Left colon (tissue), 2 donors: ENCODE measurements around the gene TLCD3A. TPM values are rescaled to one million over a fixed set of nuclear protein-coding genes. Genes with fewer than 3 reads are reported as not detected.
"Not testable (repeated sequence)": the region's sequence is repeated elsewhere in the genome, so short reads cannot be mapped to it uniquely, and the experiment has no call there.

Source experiments
- ATAC-seq: fragments of 200-7000 bp; cut with Tn5 transposase; one replicate; pipeline ENCODE4 v1.9.1; 2020; ENCODE audit warnings: mild to moderate bottlenecking, moderate library complexity
- DNase-seq, 2 donors: peaks; one replicate each; pipeline ENCODE4 v3.0.0-alpha.2; 2020
- intact Hi-C, 2 donors: fragments of 100-400 bp; cut with DNase I in 1 of 2; cut with micrococcal nuclease in 1 of 2; formaldehyde crosslinking; loops; one replicate each; pipeline versions ENCODE4 v1.11.2 to v1.14.0; 2022; cut with DNase I, micrococcal nuclease
- total RNA-seq, 2 donors: library from RNA; stranded (reverse); fragmentation: NEBNext Ultra II Directional; extraction: Animal tissue kit (Norgen Biotek cat#: 25700); gene quantifications; one replicate each; pipeline ENCODE4 v1.2.1, GENCODE V29; 2021
- donor health status: DM: no; HTN: no; CAD: no.
- donor health status: DM: yes; HTN: yes; CAD: no.

TLCD3A gene
- total RNA-seq, 2 donors from 2014 or later: 11.3 to 15.1 TPM

DNA sequence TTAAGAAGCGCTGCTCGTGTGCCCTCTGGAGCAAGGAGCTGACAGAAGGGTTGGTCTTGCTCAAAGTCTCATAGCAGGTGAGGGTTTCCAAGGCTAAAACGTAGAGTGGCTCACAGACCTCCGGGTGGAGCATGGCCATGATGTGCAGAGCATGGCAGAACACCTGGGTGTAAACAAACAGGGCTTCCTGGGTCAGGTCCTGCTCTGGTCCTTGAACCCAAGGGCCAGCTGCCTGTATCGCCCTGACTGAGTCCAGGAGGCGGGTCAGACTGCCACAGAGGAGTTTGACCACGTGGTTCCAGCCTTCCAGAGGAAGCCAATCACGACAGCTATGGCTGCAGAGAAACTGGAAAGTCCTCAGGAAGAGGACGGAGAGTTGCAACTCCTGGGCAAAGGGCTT, 12.5 kb downstream of the TLCD3A start:
- ATAC-seq: no peak
- intact Hi-C loops: no loop called here
- no peak for DNase-seq

DNA sequence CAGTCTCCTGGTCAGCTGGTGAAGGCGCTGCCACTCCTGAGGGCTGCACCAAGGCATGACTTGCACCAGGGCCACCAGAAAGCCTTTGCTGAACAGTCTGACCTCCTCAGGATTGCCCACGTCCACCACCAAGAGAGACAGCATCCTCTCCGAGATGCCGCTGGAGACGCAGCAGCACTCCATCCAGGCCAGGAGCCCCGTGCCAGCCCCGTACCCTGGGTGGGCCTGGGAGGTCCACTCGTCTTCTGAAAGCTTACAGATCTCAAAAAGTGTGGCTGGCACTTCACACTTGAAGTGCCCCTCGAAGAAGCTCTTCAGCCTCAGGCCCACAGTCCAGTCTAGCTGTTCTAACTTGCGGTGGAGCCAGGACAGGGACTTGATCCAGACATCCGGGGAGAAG, 13.0 kb downstream of the TLCD3A start:
- DNase-seq (no peak), ATAC-seq (no peak)
- intact Hi-C loops: no loop called here

DNA sequence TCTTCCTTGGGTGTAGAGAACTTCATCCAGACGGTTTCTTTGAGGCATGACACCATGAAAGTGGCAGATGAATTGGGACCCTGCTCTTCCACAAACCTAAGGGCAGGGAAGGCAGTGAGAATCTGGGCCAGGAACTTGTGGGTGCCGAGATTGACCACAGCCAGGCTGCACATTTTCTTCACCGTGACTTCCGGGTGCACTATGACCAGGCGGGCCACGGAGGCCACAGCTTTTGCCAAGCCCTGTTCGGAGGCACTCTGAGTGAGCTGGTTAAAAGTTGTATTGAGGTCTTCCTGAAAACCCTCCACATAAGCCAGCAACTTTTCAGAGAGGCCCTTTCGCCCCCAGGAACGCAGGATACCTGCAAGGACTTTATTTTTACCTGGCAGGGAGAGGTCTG, 13.8 kb downstream of the TLCD3A start:
- intact Hi-C loops: no loop called here
- ATAC-seq (no peak), DNase-seq (no peak)

DNA sequence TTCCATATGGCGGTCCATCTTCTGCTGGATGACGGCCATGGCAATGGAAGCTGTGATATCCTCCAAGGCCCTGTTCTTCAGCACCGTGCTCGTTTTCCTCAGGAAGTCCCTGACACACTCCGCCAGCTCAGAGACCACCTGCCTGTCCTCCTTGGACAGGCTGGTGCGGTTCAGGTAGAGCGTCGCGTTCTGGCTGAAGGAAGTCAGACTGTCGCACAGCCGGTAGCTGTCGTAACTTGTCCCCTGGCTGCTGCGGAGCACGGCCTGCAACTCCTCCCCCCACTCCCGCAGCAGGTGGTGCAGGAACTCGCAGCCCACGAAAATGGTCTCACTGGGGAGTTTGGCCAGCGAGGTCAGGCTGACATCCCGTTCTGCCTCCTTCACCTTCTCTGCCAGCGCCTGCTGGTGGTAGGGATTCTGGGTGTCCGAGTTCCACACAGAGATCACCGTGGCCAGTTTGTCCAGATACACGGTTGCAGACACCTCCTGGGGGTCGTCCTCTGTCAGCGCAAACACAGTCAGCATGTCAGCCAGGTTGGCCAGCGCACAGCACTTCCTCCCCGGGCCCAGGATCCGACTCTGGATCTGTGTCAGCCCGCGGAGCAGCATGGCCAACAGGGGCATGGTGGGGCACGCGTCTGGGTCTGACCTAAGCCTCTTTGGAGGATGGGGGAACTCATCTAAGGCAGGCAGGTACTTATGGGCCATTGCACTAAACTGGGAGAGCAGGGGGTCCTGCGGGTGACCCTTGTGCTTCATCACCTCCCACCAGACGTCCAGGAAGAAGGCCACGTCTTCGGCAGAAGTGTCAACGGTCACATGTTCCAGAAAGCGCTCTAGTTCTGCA, 14.6 kb downstream of the TLCD3A start:
- DNase-seq: no peak

DNA sequence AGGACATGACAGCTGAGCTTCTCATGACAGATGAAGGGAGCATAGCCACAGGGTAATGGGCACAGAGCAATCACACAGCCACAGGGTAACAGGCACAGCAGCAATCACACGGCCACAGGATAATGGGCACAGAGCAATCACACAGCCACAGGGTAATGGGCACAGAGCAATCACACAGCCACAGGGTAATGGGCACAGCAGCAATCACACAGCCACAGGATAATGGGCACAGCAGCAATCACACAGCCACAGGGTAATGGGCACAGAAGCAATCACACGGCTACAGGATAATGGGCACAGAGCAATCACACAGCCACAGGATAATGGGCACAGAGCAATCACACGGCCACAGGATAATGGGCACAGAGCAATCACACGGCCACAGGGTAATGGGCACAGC, 16.2 kb downstream of the TLCD3A start:
- DNase-seq, intact Hi-C loops, ATAC-seq: not testable (repeated sequence)

More for the DNA sequence above, 14.6 kb downstream of the TLCD3A start:
- no peak for ATAC-seq
- intact Hi-C loops: no loop called here

DNA sequence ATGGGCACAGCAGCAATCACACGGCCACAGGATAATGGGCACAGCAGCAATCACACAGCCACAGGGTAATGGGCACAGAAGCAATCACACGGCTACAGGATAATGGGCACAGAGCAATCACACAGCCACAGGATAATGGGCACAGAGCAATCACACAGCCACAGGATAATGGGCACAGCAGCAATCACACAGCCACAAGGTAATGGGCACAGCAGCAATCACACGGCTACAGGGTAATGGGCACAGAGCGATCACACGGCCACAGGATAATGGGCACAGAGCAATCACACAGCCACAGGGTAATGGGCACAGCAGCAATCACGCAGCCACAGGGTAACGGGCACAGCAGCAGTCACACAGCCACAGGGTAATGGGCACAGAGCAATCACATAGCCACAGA, 17.0 kb downstream of the TLCD3A start:
- ATAC-seq, intact Hi-C loops, DNase-seq: not testable (repeated sequence)

DNA sequence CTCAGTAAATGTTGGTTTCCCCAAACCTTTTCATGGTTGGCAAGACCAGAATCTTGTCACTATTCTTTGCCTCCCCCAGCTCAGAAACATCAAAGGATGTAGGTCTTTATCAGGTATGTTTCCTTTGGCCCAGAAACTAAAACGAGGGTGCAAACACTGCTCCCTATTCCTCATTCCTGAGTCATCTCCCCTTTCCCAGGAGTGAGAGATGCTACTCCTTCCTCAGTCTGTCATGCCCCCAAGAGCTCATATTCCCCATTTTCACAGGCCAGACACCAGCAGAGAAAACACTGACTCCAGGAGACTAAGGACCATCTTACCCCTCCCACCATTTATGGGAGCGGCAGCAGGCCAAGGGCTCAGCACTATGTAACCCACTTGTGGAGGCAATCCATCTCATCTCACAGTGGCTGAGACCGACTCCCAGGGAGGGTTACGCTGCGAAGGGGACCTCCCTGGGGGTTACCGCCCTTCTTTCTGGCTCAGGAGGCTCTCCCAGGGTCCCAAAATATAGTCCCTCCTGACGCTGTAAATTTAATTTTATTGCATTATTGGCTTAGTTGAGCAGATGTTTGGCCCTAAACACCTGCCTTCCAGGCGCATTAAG, 18.1 kb downstream of the TLCD3A start:
- intact Hi-C loops: no loop called here
- DNase-seq (no peak), ATAC-seq (no peak)

DNA sequence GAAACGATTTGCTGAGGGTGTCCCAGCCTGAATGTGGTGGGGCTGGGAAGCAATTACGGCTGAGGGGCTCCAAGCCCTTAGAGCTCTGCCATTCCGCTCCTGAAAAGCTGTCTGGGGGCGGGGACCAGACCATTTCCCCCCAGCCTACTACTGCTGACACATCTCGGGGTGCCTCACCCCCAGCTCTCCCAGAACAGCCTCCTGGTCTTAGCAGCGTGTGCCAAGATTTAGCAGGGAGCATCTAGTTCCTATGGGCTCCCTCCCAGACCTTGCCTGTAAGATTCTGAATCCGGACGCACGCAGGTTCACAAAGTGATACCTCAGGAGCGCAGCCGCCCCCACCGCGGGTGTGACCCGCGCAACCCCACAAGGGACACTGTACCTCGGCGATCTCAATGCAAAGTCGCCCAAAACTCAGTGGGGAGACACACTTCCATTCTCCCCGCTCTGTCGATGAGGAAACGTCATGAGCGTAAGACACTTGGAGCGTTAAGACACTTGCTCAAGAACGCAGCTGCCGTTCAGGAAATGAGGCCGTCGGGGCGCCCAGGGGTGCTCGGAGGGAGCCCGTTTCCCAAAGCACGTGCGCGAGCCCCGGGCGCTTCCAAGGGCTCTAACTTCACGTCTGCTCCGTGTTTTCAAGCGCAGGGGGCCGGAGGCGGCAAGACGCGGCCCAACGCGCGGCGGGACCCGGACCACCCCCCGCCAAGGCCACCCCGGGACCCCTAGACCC, 19.0 kb downstream of the TLCD3A start:
- DNase-seq: peak; percentile 39 to 52
- peak; percentile 39 for ATAC-seq
- intact Hi-C loops: no loop called here

DNA sequence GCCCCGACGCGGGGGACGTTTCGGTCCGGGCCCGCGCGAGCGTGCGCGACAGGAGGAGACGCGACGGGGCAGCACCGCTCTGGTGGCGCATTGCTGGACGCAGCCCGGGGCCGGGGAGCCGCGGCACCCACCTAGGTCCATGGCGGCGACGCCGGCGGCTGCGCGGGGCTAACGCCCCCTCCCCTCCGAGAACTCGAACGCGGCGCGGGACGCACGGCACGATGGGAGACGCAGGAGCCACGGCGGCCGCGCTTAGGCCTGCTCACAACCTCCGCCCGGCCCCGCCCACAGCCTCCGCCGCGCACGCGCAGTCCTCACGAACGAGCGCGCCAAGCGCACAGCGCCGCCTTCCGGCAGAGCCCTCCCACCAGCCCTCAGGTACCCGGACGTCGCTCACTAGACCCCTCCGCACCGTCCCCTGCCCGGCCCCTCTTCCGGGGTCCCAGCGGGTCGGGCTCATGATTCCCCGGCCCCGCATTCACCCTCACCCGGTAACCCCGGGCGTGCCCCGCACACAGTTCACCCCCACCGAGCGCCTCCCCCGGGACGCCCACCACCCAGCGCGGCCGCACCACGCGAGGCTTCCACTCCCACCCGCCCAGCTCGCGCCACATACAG, 19.7 kb downstream of the TLCD3A start, which contains the start of gene GEMIN4:
Gene GEMIN4, minus strand, starts transcription at position 263 of the 618 bp plus-strand sequence. Its CDS starts 122 bp downstream, at position 141.
- ATAC-seq (peak; percentile 90), DNase-seq (peak; percentile 84 to 97)
- intact Hi-C loops: no loop called here

DNA sequence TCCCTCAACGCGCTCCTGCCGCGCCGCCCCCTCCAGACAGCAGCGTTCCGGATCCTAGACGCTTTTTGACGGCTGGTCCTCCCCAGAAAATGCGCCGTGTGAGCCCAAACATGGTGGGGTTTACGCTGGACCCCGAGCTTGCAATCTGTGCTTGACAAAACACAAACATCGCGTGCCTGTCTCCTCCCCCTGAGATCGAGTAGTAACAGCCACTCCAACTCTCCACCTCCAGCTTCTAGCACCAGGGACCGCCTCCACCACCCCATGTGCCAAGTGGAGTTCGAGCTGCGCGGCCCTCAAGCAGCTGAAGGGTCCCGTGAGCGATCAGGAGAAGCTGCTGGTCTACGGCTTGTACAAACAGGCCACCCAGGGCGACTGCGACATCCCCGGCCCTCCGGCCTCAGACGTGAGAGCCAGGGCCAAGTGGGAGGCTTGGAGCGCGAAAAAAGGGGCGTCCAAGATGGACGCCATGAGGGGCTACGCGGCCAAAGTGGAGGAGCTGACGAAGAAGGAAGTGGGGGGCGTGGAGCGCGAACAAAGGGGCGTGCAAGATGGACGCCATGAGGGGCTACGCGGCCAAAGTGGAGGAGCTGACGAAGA, 20.3 kb downstream of the TLCD3A start:
- DNase-seq (peak; percentile 66 to 76), ATAC-seq (peak; percentile 59)
- intact Hi-C loops: no loop called here

DNA sequence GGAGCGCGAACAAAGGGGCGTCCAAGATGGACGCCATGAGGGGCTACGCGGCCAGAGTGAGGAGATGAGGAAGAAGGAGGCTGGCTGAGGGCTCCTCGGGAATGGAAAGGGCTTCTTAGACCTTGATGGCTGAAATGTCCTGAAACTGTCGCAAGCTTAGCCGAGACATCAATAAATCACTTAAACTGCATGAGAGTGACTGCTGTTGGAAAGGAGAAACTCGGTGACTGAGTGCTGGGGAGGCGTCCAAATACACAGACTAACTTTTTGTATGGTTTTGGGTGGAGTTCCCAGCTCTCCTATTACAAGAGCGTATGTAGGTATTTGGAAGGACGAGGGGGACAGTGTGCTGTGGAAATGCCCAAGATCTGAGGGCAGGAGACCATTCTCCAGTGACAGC, 21.0 kb downstream of the TLCD3A start:
- no peak for ATAC-seq
- DNase-seq: no peak
- intact Hi-C loops: no loop called here

DNA sequence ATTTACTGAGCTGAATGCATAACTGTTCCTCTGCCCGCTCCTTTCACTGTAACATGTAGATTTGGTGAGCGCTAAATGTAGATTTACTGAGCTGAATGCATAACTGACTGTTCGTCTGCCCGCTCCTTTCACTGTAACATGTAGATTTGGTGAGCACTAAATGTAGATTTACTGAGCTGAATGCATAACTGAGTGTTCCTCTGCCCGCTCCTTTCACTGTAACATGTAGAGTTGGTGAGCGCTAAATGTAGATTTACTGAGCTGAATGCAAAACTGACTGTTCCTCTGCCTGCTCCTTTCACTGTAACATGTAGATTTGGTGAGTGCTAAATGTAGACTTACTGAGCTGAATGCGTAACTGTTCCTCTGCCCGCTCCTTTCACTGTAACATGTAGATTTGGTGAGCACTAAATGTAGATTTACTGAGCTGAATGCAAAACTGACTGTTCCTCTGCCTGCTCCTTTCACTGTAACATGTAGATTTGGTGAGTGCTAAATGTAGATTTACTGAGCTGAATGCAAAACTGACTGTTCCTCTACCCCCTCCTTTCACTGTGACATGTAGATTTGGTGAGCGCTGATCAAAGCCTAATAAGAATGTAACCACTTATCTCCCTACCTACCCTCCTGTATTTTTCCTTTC, 23.0 kb downstream of the TLCD3A start:
- ATAC-seq, intact Hi-C loops, DNase-seq: not testable (repeated sequence)

DNA sequence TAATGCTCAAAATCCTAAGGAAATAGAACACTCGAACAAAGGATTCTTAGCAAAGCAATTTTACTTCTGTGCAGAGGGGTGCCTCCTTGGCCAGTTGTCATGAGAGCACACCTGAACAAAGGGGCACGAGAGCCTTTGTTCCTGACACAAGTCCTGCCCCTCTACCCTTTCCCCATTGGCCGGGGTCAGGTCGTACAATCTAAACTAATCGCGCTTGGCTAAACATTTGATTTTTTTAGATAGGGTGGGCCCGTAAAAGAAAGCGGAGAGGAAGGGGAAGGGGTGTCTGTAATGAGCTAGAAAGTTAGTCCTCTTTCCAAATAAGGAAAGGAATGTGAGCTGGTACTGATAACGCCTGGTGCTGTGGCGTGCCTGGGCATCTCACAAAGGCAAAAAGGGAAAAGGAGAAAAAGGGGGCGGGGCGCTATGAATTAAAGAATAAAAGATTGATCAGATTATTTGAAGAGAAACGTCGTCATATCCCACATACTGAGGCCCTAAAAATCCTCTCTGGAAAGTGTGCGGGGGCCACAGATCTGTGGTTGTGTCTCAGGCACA, 23.7 kb downstream of the TLCD3A start:
- intact Hi-C loops, ATAC-seq, DNase-seq: not testable (repeated sequence)

DNA sequence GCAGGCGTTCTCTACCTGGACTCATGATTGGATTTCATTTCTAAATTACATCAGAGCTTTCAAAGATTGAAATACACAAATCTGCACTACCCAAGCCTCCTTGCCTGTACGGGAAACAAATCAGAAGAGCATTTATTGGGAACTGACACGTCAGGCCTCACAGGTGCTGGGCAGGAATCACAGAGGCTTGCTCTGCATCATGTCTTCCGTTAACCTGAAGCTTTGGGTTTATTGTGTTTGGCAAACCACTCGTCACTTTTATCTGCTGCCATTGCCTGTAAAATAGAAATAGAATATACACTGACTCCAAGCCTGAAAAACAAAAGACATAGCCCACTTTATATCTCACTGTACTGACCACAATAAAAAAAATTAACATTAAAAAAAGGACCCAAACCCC, 27.6 kb downstream of the TLCD3A start:
- intact Hi-C loops: no loop called here
- DNase-seq (no peak), ATAC-seq (no peak)

DNA sequence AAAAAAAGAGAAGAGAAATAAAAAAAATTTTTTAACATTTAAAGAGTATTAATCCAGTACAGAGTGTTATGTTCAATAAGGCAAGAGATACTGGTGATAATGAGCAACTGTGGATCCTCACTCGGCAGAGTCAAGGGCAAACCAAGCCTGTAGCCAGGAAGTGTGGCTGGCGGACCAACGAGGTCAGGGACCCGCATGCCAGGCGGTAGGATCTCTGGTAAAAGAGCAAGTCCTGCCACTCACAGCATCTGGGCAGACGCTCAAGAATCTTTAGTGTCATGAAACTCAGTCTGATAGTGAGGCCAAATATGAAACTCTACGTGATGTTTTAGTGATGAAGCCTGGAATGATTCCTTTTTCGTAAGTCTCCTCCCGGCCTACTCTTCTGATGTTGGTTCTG, 28.0 kb downstream of the TLCD3A start:
- DNase-seq: no peak
- ATAC-seq: no peak
- intact Hi-C loops: no loop called here

DNA sequence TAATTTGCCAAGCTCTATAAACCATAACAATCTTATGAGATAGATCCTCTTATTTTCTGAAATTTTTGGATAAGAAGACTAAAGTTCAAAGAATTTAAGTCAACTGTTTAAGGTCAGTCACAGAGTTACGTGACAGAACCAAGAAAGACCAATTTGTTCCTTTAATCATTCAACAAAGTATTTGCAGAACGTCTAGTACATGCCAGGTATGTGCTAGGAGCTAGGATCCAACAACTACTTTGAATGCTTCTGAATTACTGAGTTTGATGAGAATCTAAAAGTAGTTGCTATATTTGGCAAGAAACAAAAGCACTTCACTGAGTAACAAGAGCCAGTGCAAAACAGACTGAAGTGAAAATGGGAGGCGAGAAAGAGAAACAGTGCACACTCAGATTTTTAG, 34.7 kb downstream of the TLCD3A start:
- ATAC-seq (no peak), DNase-seq (no peak)
- intact Hi-C loops: no loop called here

DNA sequence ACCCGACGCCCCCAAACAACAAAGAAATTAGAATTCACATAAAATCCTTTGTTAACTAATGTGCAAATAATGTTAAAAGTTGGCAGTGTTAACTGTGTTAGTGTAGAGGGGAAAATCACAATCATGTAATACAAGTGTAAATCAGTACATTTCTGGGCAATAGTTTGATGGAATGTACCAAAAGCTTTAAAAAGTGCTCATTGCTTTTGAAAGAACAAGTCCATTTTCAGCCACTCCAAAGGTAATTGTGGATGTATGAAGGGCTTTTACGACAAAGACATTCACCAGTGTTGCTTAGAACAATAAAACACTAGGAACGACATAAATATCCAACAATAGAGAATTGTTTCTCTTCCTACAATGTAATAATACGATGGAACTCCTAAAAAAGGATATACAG, 40.6 kb downstream of the TLCD3A start:
- ATAC-seq (no peak), DNase-seq (no peak)
- intact Hi-C loops: no loop called here
